ENCODE measurements around the gene SMARCB1.

Gene SMARCB1

DNA sequence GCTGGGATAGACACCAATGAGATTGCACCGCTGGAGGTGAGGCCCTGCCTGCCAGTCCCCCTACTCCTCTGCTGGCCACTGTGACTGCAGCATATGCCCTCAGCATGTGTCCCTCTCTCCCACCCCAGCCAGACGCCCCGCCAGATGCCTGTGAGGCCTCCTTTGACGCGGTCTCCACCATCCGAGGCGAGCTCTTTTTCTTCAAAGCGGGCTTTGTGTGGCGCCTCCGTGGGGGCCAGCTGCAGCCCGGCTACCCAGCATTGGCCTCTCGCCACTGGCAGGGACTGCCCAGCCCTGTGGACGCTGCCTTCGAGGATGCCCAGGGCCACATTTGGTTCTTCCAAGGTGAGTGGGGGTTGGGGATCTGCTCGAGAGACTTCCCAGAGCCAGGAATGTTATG is 5.7 kb upstream of the SMARCB1 start:
- peak; percentile 42 for DNase-seq

DNA sequence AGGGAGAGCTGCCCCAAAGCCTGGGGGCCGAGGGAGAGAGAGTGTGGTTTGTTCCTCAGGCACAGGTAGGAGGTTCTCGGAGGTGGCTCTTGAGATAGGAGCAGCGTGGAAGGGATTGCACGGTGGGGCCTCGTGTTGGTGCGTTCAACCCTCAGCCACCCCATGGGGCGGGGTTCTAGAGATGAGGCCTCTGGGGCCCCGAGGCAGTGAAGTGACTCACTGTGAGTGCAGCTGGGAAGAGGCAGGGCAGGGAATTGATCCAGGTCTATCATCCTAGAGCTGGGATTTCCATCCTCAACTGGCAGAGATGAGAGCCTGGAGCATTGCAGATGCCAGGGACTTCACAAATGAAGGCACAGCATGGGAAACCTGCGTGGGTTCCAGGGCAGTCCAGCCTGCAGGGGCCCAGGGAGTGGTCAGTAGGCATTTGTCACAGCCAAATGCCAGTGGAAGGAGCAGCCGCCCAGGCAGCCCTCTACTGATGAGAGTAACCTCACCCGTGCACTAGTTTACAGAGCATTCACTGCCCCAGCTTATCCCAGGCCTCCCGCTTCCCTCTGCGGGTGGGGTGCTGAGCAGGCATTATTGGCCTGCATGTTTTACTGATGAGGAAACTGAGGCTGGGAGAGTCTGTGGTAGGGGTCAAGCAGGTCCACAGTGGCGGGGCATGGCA is 5.1 kb upstream of the SMARCB1 start:
- no peak for DNase-seq

DNA sequence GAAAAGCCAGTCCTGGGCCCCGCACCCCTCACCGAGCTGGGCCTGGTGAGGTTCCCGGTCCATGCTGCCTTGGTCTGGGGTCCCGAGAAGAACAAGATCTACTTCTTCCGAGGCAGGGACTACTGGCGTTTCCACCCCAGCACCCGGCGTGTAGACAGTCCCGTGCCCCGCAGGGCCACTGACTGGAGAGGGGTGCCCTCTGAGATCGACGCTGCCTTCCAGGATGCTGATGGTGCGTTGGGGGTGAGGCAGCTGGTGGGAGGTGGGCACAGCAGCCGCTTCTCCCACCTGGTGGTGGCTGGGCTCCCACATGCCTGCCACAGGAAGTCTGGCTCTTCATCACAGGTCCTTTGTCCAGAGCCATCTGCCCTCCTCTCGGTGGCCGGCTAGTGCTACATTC is 4.5 kb upstream of the SMARCB1 start:
- DNase-seq: no peak

DNA sequence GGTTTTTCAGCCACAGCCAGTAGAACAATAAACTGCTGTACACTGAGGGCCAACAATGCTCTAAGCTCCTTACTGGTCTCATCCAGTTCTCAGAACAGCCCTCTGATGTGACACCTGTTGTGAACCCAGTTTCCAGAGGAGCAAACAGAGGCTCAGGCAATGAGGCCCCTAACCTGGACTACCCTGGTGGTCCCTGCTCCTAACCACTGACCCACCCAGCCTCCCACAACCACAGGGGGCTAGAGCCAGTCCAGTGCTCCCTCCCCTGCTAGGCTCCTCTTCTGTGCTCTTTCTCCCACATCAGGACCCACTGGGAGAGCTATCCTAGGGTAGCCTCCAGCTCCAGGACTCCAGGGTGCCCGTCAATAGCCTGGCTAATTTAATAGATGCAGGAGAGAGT is 4.1 kb upstream of the SMARCB1 start:
- DNase-seq: no peak

DNA sequence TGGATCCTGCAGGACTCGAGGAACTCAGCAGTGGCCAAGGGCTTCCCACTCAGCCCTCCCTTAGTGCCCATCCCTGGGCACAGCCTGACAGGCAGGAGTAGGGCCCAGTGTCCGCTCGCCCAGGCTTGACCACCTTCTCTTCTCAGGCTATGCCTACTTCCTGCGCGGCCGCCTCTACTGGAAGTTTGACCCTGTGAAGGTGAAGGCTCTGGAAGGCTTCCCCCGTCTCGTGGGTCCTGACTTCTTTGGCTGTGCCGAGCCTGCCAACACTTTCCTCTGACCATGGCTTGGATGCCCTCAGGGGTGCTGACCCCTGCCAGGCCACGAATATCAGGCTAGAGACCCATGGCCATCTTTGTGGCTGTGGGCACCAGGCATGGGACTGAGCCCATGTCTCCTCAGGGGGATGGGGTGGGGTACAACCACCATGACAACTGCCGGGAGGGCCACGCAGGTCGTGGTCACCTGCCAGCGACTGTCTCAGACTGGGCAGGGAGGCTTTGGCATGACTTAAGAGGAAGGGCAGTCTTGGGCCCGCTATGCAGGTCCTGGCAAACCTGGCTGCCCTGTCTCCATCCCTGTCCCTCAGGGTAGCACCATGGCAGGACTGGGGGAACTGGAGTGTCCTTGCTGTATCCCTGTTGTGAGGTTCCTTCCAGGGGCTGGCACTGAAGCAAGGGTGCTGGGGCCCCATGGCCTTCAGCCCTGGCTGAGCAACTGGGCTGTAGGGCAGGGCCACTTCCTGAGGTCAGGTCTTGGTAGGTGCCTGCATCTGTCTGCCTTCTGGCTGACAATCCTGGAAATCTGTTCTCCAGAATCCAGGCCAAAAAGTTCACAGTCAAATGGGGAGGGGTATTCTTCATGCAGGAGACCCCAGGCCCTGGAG is 3.3 kb upstream of the SMARCB1 start:
- DNase-seq: no peak

DNA sequence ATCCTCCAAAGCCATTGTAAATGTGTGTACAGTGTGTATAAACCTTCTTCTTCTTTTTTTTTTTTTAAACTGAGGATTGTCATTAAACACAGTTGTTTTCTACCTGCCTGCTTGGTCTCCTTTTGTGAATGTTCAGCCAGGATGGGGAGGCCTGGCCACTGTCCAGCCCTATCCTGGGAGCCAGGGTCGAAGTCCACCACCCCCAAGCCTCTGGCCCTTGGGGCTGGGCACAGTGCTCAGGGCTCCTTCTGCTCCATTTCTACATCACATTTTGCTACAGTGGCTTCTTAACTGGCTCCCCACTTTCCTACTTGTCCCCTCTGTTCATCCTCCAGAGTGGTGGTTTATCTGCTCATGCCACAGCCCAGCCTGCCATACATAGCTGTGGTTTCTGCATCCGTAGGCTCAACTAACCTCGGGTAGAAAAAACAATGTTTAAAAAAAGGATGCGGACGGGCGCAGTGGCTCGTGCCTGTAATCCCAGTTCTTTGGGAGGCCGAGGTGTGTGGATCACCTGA is 2.5 kb upstream of the SMARCB1 start:
- no peak for DNase-seq

DNA sequence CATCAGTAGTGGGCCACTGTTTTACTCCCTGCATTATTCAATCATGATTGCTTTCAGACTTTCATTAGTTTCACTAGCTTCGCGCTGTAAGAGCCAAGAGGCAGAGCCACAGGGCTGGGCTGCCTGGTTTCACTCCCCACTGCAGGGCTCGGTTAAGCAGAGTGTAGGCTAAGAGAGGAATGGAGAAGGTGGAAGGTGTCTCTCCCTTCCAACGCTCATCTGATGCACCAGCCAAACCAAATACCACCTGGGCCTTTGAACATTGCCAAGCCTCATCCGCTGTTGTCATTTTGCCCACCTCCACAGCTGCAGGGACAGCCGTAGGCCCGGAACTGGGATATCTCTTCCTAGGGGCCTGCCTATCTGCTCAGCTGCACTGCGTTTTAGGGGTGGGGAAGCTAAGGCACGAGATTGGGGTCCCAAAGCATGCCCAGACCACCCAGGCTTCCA is 480 bp upstream of the SMARCB1 start:
- DNase-seq: no peak

DNA sequence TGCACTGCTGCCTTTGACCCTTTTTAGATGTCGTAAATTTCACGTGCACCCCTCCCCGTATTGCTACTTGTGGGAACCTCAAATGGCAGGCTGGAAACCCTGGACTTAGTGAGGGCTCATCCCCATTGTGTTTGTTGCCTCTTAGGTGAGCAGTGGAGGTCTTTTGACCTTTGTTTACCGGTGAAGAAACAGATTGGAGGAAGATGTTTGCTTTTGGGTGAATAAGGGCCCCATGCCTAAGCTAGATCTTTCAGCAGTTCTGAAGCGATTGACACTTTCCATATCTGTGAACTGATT is 782 bp downstream of the SMARCB1 start:
- DNase-seq: no peak

DNA sequence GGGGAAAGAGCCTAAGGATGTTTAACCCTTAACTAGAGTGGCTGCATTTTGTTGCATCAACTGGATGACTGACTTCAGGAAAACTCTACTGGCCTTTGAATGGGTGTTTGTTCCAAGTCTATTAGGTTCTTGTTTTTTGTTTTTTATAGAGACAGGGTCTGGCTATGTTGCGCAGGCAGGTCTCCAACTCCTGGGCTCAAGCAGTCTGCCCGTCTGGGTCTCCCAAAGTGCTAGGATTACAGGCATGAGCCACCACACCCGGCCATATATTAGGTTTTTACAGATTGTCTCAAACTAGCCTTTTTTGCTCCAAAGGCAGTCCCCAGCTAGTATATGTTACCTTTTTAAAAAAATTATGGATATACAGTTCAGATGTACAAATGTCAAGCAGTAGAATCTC is 1.1 kb downstream of the SMARCB1 start:
- DNase-seq: no peak

DNA sequence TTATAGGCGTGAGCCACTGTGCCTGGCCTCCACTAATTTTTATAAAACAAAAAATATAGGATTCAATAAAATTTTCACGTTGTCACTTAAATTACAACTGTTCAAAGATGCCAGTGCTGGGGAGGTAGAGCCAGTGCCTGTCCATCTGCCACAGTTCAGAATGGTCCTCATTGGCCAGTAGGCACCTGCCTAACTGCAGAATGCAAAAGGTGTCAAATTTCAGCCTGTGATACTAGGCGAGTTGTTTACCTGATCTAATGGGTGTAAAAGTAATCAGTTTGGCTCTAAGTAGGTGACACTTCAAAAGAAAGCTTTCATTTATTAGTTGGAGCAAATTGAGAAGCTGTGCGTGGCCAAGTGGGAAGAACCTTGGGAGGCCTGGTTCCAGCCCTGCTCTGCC is 2.4 kb downstream of the SMARCB1 start:
- DNase-seq: peak; percentile 16

DNA sequence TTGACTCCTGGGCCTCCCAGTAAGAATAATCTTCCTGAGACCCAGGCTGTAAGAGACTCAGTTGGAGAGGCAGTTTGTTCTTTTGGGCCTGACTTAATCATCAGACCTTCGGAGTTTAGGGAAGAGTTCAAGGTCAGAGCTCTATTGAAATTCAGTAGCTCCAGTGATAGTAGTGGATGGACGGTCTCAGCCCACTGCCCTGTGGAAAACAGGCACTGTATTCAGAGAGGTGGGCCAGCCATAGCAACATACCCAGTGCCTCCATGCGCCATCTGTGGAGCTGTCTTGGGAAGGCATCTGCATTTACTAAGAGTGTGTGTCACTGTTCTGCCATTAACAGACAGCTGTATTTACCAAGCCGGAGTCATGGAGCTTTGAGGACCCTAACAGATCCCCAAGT is 2.9 kb downstream of the SMARCB1 start:
- peak; percentile 15 for DNase-seq

DNA sequence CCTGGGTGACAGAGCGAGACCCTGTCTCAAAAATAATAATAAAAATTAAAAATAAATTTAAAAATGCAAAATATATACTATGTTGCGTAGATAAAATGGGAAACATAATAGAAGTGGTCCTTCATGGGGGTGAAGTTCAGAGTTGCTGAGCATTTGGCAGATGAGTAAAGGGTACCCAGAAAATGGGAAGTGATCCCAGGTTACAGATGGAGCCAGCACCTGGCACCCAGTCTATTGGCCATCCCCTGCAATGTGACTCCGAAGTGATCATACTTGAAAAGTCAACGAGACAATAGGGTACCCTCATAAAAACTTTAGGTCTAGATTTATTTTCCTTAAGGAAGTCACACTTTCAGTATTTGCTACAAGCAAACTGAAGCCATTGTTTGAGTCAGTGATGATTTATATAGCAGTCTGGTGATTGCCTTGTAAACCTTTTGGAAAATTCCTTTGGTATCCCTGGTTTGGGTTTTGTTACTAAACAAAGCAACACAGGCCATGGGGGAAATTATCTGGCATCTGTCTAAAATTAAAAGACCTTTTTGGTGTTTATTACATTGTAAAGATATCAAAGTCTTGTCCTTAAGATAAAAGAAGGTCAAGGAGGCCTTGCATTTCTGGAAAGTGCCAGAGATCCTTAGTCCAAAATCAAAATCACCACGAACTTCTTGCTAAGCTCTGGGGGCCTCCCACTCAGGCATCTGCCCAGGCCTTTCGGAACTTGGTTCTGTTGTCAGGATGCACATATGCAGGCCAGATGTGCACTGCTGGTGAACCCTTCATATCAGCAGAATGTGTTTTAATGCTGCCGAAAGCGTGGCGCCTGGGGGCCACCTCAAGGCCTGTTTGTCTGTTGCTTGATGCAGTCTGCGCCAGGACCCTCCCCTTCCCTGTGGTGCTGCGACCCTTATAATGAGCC is 4.3 kb downstream of the SMARCB1 start:
- peak; percentile 70 for DNase-seq

DNA sequence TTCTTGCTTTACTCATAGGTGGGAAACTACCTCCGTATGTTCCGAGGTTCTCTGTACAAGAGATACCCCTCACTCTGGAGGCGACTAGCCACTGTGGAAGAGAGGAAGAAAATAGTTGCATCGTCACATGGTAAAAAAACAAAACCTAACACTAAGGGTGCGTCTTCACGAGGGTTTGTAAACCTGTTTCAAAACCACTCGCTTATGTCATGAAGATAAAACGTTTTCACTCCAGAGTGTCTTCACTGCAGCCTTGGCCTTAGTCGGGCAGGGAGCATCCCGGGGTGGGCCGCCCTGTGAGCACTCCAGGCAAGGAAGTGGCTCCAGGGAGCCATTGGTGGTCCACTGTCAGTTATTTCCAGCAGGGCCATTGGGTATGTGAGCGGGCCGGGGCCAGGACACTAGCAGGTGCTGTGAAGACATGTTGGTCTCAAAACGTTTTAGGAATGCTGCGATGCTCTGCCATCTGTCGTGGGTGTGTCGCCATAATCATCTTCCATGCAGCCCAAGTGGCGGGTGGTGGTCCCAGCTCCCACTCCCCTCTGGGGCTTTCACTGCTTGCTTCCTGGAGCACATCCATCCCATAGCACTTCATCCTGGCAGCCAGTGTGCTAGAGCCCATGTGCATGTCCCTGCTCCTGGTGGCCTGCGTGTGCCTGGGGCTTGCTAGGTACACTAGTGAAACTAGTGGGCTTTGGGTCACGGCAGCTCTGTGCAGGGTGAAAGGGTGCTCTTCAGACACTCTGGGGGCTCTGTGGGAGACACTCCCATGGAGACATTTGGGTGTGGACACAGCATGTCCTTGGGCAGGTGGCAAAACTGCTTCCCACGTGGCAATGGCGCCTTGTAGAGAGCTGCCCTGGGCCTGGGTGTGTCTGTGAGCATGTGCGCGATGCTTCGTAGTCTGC is 5.2 kb downstream of the SMARCB1 start:
- DNase-seq: no peak

DNA sequence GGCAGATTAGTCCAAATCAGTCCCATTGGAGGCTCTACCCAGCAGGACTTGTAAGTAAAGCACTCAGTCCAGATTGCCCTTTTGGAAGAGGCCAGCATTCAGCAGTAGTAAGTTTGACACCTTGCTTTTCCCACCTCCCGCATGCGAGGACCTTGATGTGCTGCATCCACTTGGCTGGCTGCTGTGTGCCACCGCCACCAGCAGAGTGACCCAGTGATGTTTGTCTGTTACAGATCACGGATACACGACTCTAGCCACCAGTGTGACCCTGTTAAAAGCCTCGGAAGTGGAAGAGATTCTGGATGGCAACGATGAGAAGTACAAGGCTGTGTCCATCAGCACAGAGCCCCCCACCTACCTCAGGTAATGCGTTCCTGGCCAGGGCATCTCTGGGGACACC is 6.6 kb downstream of the SMARCB1 start:
- DNase-seq: no peak

DNA sequence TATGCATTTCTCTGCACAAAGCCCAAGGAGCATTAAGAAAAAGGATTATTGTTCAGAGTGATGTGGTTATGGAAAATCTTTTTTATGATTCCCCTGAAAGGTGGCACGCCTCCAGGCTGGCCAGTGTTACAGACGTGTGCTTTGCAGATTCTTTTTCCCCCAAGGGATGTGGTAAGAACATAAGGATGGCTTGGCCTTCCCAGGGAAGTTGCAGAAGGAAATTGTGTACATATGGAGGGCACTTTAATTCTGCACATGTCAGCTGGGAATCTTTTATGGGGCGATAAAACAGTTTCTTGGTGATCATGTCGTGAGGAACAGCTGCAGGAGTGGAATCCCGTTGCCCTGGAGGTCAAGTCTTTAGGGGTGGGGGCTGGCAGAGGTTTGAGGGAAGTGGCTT is 9.7 kb downstream of the SMARCB1 start:
- DNase-seq: peak; percentile 64

DNA sequence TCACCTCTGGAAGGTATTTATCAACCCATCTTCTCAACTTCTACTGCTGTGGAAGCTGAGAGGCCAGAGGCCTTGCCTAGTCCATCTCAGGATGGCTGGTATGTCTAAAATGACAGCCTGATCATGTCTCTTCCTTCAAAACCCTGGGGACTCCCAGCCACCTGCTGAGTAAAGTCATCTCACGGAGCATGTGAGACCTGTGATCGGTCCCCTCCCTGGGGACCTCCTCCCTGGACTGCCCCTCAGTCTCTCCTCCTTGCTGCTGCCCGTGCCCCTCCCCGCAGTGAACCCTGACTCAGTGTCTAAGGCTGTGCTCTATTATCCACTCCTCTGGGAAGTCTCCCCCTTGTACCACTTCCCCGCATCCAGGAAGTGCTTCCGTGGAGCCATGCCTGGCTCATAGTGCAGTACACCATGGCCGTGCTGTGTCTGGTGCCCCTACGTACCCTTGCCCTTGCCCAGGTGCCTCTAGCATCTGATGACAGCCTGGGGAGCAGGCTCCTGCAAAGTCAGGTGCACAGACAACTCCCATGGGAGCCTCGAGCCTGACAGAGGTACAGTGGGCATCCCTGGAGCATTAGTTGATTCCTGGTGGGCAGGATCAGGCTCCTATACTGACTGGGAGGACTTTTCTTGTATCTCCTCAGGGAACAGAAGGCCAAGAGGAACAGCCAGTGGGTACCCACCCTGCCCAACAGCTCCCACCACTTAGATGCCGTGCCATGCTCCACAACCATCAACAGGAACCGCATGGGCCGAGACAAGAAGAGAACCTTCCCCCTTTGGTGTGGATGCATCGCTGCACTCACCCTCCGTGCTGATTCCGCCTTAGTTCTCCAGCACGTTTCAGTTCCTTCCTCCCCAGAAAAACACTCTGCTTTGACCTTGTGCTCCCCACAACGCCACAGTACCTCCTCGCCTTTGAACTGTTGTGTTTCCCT is 13.8 kb downstream of the SMARCB1 start:
- DNase-seq: no peak

DNA sequence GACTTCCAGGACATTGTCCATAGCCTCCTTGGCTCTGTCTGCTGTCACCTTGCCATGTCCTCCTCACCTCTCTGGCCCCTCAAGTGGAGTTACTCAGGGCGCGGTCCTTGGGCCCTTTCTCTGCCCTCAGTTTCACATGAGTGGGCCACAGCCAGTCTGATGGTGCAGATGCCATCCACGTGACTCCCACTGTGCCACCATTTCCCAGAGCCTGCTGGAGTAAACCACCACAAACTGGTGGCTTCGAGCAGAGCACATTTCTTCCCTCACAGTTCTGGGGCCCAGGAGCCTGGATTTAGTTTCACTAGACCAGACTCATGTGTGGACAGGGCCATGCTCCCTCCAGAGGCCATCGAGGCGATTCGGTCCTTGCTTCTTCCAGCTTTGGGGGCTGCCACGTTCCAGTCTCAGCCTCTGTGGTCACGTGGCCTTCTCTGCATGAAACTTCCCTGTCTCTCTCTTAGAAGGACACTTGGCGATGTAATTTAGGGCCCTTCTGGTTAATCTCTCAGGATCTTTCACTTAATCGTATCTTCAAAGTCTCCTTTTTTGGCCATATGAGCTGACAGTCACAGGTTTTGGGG is 14.6 kb downstream of the SMARCB1 start:
- DNase-seq: no peak

DNA sequence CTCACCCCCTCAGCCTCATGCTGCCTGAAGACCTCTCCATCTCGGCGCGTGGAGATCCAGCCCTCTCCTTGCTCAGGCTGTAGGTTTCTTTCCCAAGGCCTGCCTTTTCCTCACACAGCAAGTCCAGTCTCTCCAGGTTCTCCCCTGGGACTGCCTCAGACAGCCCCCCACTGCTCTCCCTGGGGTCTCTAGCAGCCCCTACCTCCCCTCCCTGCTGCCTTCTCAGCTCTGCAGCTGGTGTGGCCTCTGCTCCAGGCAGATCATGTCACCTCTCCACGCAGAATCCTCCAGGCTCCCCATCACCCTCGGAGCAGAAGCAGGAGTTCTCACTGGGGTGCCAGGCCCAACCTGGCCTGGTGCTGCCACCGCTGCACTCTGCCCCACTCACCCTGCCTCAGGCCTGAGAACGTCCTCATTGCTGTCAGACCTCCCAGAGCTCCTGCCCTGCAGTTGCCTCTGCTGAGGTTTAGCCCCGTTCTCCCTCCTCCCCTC is 15.2 kb downstream of the SMARCB1 start:
- no peak for DNase-seq

DNA sequence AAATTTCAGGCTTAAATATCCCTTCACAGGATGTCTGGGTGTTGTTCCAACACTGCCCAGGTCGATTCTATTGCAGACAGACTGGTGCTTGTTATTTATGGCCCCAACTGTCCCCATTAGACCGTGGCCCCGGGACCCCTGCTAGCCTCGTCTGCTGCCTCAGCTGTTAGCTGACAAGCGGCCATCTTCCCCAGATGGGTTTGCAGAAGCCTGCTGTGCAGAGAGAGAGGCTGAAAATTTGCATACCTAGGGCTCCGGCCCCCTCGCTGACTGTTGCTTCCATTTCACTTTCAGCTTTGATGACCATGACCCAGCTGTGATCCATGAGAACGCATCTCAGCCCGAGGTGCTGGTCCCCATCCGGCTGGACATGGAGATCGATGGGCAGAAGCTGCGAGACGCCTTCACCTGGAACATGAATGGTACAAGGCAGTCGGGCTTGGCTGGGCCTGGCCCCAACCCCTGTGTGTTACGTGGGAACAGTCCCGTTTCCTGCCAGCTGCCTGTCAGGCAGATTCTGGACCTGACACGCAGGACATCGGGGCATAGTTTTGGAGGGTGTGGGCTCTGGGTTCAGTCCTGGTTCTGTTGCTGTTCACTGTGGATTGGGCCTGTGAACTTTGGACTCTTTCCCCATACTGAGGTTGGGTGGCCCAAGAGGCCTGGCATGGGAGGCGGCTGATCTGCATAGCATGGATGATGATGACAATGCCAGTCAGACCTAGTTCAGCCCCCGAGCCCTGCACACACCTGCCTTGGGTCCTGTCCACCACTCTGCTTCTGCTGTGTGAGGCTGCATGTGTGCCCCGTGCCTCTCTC is 16.4 kb downstream of the SMARCB1 start:
- DNase-seq: no peak
